Bronchial epithelial cell (primary cell): Measurements from ENCODE around the gene DYRK1B. TPM values are rescaled to one million over a fixed set of nuclear protein-coding genes. Genes with fewer than 3 reads are reported as not detected.
A peak's percentile ranks its signal among the peaks of the same experiment; 100 is the strongest.

Experiments
- DNase-seq: peaks from one replicate; pipeline ENCODE4 v3.0.0-alpha.2; 2010; ENCODE audit warnings: low read depth
- FAIRE-seq: peaks from 2 replicates; lab custom pipeline; 2011; peaks lifted over from hg19 to GRCh38; lab: Jason Lieb, UNC
- H3K27me3 ChIP-seq: 2 replicates; pipeline ENCODE4 v1.5.1; 2011; ENCODE audit warnings: low read length; ENCODE audit not compliant: control insufficient read depth, insufficient read depth
- H3K36me3 ChIP-seq: 2 replicates; pipeline ENCODE4 v1.5.1; 2011; ENCODE audit warnings: low read length; ENCODE audit not compliant: control insufficient read depth, insufficient read depth
- H3K4me3 ChIP-seq: 2 replicates; pipeline ENCODE4 v1.5.1; 2011; ENCODE audit warnings: mild to moderate bottlenecking, low read depth, low read length, control low read depth
- CTCF ChIP-seq: IDR thresholded peaks from 2 replicates; pipeline ENCODE4 v1.5.1; 2011; ENCODE audit warnings: mild to moderate bottlenecking, moderate library complexity, low read length, control low read depth, inconsistent platforms; ENCODE audit not compliant: insufficient read depth, severe bottlenecking
- total RNA-seq: library from RNA; depleted of rRNA; stranded (reverse); fragments of >200 nt; gene quantifications from 2 replicates; pipeline ENCODE4 v1.2.1, GENCODE V29; 2014

The DYRK1B gene
- total RNA-seq, 1 donor from 2014 or later, result 3.2 TPM

GRCh38 chr19:39834287-39834841, 402 bp upstream of the DYRK1B start:
- no peak overlapping the region for H3K4me3 ChIP-seq
- H3K36me3 ChIP-seq, result peaks cover 30% of the 10 kb centered on the region
- FAIRE-seq (no peak), DNase-seq (no peak)
- TF ChIP-seq CTCF, result no peak
- no peaks in the 10 kb centered on the region for H3K27me3 ChIP-seq

- Histone ChIP-seq H3K4me3 (peak overlapping the region; percentile 85), H3K36me3 (peaks cover 25% of the 10 kb centered on the region), H3K27me3 (no peaks in the 10 kb centered on the region)
- no peak for FAIRE-seq
- no peak for TF ChIP-seq CTCF
- no peak for DNase-seq
Observed at GRCh38 chr19:39833160-39833463, 850 bp downstream of the DYRK1B start.

- FAIRE-seq, result no peak
- H3K4me3 ChIP-seq, result peak overlapping the region; percentile 85
- H3K27me3 ChIP-seq, result no peaks in the 10 kb centered on the region
- no peak for TF ChIP-seq CTCF
- DNase-seq, result no peak
- H3K36me3 ChIP-seq, result peaks cover 22% of the 10 kb centered on the region
Observed at GRCh38 chr19:39832341-39833083, 1.4 kb downstream of the DYRK1B start.

- TF ChIP-seq CTCF, result no peak
- no peak for DNase-seq
- H3K27me3 ChIP-seq, result no peaks in the 10 kb centered on the region
- FAIRE-seq, result no peak
- H3K4me3 ChIP-seq, result no peak overlapping the region
- H3K36me3 ChIP-seq, result peaks cover 23% of the 10 kb centered on the region
Observed at GRCh38 chr19:39831679-39832078, 2.3 kb downstream of the DYRK1B start.

GRCh38 chr19:39830847-39831246, 3.1 kb downstream of the DYRK1B start:
- TF ChIP-seq CTCF, result no peak
- no peak overlapping the region for H3K4me3 ChIP-seq
- DNase-seq (no peak), FAIRE-seq (no peak)
- H3K27me3 ChIP-seq, result no peaks in the 10 kb centered on the region
- H3K36me3 ChIP-seq, result peaks cover 23% of the 10 kb centered on the region
